LNCAP (cell line): ENCODE measurements around the gene FGGY.

Experiments used
- TF ChIP-seq, protein P1 (sequence below): fragments of 450-650 bp; IDR thresholded peaks from 2 replicates; pipeline ENCODE4 v1.5.1; 2017; ENCODE audit warnings: mild to moderate bottlenecking

Gene FGGY

DNA sequence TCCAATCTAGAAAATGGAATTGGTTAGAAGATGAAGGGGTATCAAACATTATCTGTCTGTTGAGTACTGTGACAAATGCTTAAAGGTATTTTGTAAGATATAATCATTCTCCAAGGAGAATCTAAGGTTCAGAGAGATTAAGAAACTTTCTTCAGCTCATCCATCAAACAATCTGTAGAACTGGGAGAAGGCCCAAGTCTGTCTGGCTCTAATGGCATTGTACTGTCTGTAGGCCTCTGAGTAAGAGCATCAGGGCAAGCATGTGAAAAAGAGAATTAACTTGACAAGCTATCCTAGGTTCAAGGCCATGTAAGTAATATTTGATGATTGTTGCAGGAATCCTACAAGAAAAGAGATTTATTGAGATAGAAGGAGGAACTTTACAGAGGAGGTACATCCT is 5.3 kb upstream of the FGGY start:
- TF ChIP-seq, protein P1, sequence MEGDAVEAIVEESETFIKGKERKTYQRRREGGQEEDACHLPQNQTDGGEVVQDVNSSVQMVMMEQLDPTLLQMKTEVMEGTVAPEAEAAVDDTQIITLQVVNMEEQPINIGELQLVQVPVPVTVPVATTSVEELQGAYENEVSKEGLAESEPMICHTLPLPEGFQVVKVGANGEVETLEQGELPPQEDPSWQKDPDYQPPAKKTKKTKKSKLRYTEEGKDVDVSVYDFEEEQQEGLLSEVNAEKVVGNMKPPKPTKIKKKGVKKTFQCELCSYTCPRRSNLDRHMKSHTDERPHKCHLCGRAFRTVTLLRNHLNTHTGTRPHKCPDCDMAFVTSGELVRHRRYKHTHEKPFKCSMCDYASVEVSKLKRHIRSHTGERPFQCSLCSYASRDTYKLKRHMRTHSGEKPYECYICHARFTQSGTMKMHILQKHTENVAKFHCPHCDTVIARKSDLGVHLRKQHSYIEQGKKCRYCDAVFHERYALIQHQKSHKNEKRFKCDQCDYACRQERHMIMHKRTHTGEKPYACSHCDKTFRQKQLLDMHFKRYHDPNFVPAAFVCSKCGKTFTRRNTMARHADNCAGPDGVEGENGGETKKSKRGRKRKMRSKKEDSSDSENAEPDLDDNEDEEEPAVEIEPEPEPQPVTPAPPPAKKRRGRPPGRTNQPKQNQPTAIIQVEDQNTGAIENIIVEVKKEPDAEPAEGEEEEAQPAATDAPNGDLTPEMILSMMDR = no peak

DNA sequence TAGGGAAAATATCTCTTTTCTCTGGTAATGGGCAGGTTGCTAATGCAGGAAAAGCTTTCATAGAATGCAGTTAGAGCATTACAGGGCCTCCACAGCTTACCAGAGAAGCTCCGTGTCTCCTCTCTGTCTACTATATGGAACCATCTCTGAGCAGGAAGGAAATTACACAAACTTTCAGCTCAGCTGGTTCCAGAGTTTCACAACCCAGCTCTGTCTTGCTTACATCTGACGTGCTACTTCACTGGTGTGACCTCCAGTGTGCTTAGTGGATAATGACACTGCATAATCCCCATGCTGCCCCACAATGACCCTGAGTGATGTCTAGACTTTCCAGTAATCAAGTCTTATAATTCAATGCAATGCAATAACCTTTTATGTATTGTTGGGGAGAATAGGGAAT is 4.3 kb upstream of the FGGY start:
- TF ChIP-seq, protein P1 = no peak

DNA sequence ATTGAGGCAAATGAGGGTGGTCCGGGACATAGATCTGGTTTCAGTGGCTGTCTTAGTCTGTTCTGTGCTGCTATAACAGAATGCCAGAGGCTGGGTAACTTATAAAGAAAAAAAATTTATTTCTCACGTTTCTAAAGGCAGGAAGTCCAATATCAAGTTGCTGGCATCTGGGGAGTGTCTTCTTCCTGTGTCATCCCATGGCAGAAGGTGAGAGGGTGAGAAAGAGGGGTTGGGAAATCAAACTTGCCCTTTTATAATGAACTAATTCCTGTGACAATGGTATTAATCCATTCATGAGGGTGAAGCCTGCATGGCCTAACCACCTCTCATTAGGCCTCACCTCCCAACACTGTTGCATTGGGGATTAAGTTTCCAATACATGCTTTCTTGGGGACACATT is 3.7 kb upstream of the FGGY start:
- TF ChIP-seq, protein P1 = no peak

DNA sequence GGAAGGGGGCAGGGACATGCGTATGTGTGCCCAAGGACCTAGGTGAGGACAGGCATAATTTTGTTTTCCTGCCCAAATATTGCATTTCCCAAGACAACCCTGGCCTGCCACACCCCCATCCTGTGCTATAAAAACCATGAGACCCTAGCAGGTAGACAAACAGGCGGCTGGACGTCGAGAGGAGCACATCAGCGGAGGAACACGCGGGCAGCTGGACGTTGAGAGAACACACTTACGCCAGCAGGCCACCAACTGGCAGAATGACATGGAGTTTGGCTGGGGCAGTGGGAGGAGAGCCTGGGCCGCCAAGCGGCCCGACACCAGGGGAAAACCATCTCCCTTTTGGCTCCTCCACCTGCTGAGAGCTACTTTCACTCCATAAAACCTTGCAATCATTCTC is 3.0 kb upstream of the FGGY start:
- TF ChIP-seq, protein P1 = no peak

DNA sequence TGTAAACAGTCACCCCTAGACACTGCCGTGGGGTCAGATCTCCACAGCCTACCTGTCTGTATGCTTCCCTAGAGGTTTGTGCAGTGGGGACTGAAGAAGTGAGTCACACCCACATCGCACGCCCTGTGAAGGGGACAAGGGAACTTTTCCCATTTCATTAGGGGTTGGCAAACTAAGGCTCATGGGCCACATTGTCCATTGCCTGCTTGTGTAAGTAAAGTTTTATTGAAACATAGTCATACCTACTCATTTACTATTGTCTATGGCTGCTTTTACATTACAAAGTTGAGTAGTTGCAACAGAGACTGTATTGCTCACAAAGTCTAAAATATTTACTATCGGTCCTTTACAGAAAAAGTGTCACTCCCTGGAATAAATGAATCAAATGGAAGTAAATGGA is 2.5 kb upstream of the FGGY start:
- TF ChIP-seq, protein P1 = no peak

DNA sequence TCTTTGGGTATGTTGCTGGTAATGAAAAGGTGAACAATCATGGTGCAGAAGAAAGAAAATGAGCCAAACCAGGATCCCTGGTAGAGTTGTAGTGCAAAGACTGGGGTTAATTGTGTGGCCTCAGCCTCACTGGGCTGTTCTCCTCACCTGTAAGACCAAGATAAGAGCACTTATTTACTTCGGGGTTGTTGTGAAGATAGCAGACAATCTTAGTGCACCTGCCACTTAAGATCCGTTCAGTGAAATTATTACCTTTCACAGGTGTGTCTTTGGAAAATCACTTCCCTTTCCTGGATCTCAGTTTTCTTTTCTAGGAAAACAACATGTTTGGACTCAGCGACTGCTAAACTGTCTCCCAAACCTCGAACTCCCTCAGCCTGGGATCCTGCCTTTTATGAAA is 1.3 kb upstream of the FGGY start:
- TF ChIP-seq, protein P1 = no peak

DNA sequence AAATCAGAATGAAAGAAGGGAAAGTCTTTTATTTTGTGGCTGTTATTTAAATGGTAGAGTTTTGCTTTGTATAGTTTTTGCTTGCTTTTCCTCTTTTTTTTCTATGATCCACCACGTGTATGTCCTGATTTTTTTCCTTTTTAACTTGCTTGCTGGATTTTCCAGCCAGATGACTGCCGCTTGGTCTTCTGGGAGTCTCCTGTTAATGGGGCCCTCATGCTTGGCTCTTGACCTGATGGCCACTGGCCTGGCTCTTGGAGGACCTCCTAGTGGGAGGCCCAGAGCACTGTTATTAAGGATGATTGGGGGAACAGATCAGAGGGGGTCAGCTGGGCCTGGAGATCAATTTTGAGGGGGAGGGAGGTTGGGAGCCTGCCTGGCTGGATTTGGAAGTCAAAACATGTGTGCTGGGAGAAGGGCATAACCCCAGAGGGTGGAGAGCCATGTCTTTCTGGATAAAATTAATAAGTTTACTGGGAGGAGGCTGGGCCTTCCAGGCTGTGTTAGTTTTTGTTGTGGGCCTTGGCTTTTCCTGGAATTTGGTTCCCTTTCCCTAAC is 1.2 kb downstream of the FGGY start:
- TF ChIP-seq, protein P1 = no peak

DNA sequence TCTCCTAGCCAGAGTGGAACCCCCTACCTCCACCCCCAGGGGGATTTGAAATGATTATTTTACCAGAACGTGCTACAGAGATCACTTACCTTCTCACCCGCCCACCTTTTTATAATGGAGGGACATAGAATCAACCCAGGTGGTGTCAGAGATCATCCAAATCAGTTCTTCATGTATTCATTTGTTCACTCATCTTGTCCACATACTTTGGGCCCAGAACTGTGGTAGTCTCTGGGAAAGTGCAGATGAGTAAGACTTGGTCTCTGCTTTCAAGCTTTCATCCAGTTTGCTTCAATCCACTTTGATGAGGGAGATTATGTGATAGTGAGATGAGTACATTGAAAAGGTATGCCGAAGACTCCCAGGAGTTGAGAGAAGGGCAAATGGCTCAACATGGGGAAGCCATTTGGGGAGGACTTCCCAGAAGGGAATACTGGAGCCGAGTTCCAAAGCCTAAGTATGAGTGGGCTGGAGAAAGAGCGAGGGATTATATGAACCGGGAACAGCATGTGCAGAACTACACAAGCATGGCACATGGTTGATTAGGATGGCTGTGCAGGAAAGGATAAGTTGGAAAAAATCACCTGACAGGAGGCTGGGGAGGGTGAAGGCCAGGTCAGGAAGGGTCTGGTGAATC is 1.9 kb downstream of the FGGY start:
- TF ChIP-seq, protein P1 = no peak
